ENCODE results near the gene TMOD1. TPM values are rescaled to one million over a fixed set of nuclear protein-coding genes. Genes with fewer than 3 reads are reported as not detected.

Gene TMOD1
- total and polyA plus RNA-seq, 2 of the 8 experiments (the other 6 are each of a cell fraction or from before 2014, with no cell fraction given): 0.17 to 0.88 TPM

DNA sequence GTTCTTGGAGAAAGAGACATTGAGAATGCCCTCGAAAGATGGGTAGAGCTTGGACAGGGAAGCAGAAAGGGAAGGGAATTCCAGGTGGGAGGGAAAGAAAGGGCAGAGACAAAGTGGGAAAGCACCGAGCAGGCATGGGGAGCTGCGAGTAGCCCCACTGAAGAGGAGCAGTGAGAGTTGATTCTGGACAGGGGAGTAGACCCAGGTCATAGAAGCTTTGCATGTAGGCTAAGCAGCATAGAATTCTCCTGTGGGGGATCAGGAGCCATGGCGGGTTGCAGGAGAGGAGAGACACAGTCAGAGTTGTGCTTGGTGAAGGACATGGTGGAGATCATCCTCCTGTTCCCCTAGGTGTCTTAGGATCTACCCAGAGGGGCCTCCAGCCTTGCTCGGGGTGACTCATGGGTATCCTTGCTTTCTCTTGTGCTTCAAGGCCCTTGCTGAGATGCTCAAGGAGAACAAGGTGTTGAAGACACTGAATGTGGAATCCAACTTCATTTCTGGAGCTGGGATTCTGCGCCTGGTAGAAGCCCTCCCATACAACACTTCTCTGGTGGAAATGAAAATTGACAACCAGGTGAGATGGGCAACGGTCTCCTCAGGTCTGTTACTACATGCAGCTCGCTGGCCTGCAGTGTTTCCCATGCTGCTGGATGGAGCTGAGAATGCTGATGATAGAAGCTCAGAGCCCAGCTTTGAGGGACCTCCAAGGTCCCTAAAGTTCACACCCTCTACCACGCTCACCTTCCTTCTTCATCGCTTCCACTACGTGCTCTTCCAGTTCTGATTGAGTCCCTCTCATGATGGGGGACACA lies 67.2 kb downstream of the TMOD1 start:
- Histone ChIP-seq H4K91ac (replicated peaks; ENCODE audit: insufficient read length, low read length) (no peak overlapping the region), H3K9ac (replicated peaks in 1 of 4; ENCODE audit: extremely low read depth in 1 of 4, low read depth in 3 of 4, low read length in 3 of 4) (no peak overlapping the region), H3K27me3 (replicated peaks in 1 of 4; ENCODE audit: control insufficient read depth in 3 of 4, extremely low read depth in 1 of 4, insufficient read depth in 3 of 4, low read length in 3 of 4) (no peaks in the 10 kb centered on the region), H2BK12ac (ENCODE audit: low read depth, low read length) (no peak overlapping the region), H4K8ac (ENCODE audit: extremely low read depth, insufficient read depth, low read length) (no peak overlapping the region), H2BK20ac (ENCODE audit: low read length) (no peak overlapping the region), H2BK5ac (ENCODE audit: low read depth, low read length) (no peak overlapping the region), H3K79me1 (ENCODE audit: low read depth, low read length) (no peaks in the 10 kb centered on the region), H3K4me1 (replicated peaks in 1 of 4; ENCODE audit: control insufficient read depth in 3 of 4, insufficient read depth in 4 of 4, low read length in 3 of 4) (peaks cover 2 to 6% (median 3%) of the 10 kb centered on the region in 4 experiments; a peak in 6 of 7 replicates), H3K23me2 (ENCODE audit: low read depth, low read length) (no peaks in the 10 kb centered on the region), H3K4me2 (ENCODE audit: insufficient read depth in 1 of 2, low read depth in 2 of 2, low read length in 2 of 2) (no peak overlapping the region), H3K4me3 (ENCODE audit: extremely low read depth in 1 of 4, insufficient read depth in 2 of 4, low read depth in 3 of 4, low read length in 4 of 4) (no peak overlapping the region), H4K20me1 (replicated peaks in 1 of 2; ENCODE audit: control insufficient read depth in 1 of 2, insufficient read depth in 2 of 2, low read length in 2 of 2) (no peaks in the 10 kb centered on the region), H3K56ac (replicated peaks; ENCODE audit: insufficient read length, low read depth, low read length) (no peak overlapping the region), H2BK120ac (replicated peaks; ENCODE audit: low read depth, low read length) (no peak overlapping the region), H3K18ac (ENCODE audit: extremely low read depth, low read length) (no peak overlapping the region), H3K9me3 (ENCODE audit: insufficient read depth in 2 of 2, low read depth in 1 of 2, low read length in 1 of 2) (no peaks in the 10 kb centered on the region), H3K14ac (ENCODE audit: insufficient read length) (no peak overlapping the region), H2AFZ (ENCODE audit: low read length) (no peak overlapping the region), H3K27ac (ENCODE audit: low read depth, low read length) (no peak overlapping the region), H2AK5ac (ENCODE audit: low read depth, low read length) (no peak overlapping the region), H3K23ac (ENCODE audit: insufficient read length) (no peak overlapping the region), H3K79me2 (ENCODE audit: control insufficient read depth in 1 of 2, insufficient read depth in 2 of 2, low read length in 2 of 2) (no peaks in the 10 kb centered on the region), H3K4ac (replicated peaks; ENCODE audit: insufficient read length, low read depth, low read length) (no peak overlapping the region), H3K36me3 (ENCODE audit: control insufficient read depth in 2 of 4, insufficient read depth in 4 of 4, low read length in 3 of 4) (no peaks in the 10 kb centered on the region), H4K5ac (ENCODE audit: insufficient read length, low read depth, low read length) (no peak overlapping the region), H2BK15ac (ENCODE audit: low read length) (no peak overlapping the region)
- WGBS, 2 experiments (ENCODE audit: extremely low coverage in 1 of 2, insufficient coverage in 1 of 2, insufficient read length in 1 of 2, insufficient replicate concordance in 2 of 2, low coverage in 1 of 2, low lambda C conversion rate in 2 of 2, missing lambda C conversion rate in 1 of 2): 82% methylated on average over 11 of the region's 11 CpGs; no CpG with 5 or more reads in 1 of the 2 experiments
- ChIA-PET POLR2A (ENCODE audit: partially characterized antibody) (no interaction called here), CTCF (ENCODE audit: partially characterized antibody) (interaction anchor here (0.9 to 1.4 kb wide), 5 partner anchors 10 to 100 kb away, joined by 3 to 5 read pairs (median 3); no protein-coding TSS in a partner anchor)
- DNase-seq (ENCODE audit: low read depth in 1 of 2, low spot score in 2 of 2) (peak in 1 of 2 experiments; percentile 24), FAIRE-seq (no peak)
- TF ChIP-seq BACH1 (IDR thresholded peaks at IDR 0.05; ENCODE audit: low read length) (no peak), POLR2A (IDR thresholded peaks at IDR 0.05; ENCODE audit: control extremely low read depth in 1 of 2, low read depth in 2 of 2, low read length in 2 of 2) (no peak), CTBP2 (IDR thresholded peaks at IDR 0.05; ENCODE audit: borderline replicate concordance, insufficient read depth, insufficient read length, low read length) (no peak), RXRA (IDR thresholded peaks at IDR 0.05; ENCODE audit: insufficient read depth, low read depth, low read length) (no peak), JUN (IDR thresholded peaks at IDR 0.05; ENCODE audit: low read depth, low read length) (no peak), JUND (IDR thresholded peaks at IDR 0.05; ENCODE audit: low read length) (no peak), GABPA (IDR thresholded peaks at IDR 0.05; ENCODE audit: borderline replicate concordance, insufficient read depth, low read length) (no peak), ASH2L (IDR thresholded peaks at IDR 0.05; ENCODE audit: low read length) (no peak), CEBPB (IDR thresholded peaks at IDR 0.05; ENCODE audit: low read depth, low read length) (no peak), BRCA1 (IDR thresholded peaks at IDR 0.05; ENCODE audit: low read depth, low read length) (no peak), SIX5 (IDR thresholded peaks at IDR 0.05; ENCODE audit: low read depth, low read length) (no peak), SUZ12 (IDR thresholded peaks at IDR 0.05; ENCODE audit: low read length) (no peak), CHD2 (IDR thresholded peaks at IDR 0.05; ENCODE audit: low read length) (no peak)
- TF ChIP-seq, protein P1, sequence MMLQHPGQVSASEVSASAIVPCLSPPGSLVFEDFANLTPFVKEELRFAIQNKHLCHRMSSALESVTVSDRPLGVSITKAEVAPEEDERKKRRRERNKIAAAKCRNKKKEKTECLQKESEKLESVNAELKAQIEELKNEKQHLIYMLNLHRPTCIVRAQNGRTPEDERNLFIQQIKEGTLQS (IDR thresholded peaks at IDR 0.05; ENCODE audit: insufficient read depth, low read depth, low read length): no peak

All from H1 (cell line).